HG03097 (cell line): Measurements from ENCODE around the gene PDE4B.
"Not testable (repeated sequence)": the region's sequence is repeated elsewhere in the genome, so short reads cannot be mapped to it uniquely, and the experiment has no call there.

Experiments used
- ATAC-seq: cut with Tn5 transposase; IDR thresholded peaks from one replicate; pipeline ENCODE4 v1.9.1; 2021; ENCODE audit not compliant: unreplicated experiment, low FRiP score

PDE4B gene

GRCh38 chr1:66296951-66297350 is 504.3 kb downstream of the PDE4B start:
- ATAC-seq: no peak

GRCh38 chr1:66298464-66298863 is 505.8 kb downstream of the PDE4B start:
- ATAC-seq: no peak

- ATAC-seq: no peak
Observed at GRCh38 chr1:66300280-66300971, 507.7 kb downstream of the PDE4B start.

GRCh38 chr1:66300972-66301451 is 508.3 kb downstream of the PDE4B start:
- peak; percentile 57 for ATAC-seq

GRCh38 chr1:66302184-66302742 is 509.6 kb downstream of the PDE4B start:
- ATAC-seq: no peak

GRCh38 chr1:66302815-66303214 is 510.1 kb downstream of the PDE4B start:
- ATAC-seq: no peak

- ATAC-seq: no peak
Observed at GRCh38 chr1:66303646-66304045, 511.0 kb downstream of the PDE4B start.

- no peak for ATAC-seq
Observed at GRCh38 chr1:66304128-66304527, 511.4 kb downstream of the PDE4B start.

GRCh38 chr1:66305927-66306326 is 513.2 kb downstream of the PDE4B start:
- ATAC-seq: no peak

GRCh38 chr1:66309006-66309741 is 516.5 kb downstream of the PDE4B start:
- no peak for ATAC-seq

GRCh38 chr1:66311092-66311491 is 518.4 kb downstream of the PDE4B start:
- no peak for ATAC-seq

GRCh38 chr1:66311628-66312027 is 518.9 kb downstream of the PDE4B start:
- ATAC-seq: no peak

- no peak for ATAC-seq
Observed at GRCh38 chr1:66312271-66312990, 519.7 kb downstream of the PDE4B start.

- ATAC-seq: no peak
Observed at GRCh38 chr1:66313429-66313828, 520.7 kb downstream of the PDE4B start.

- no peak for ATAC-seq
Observed at GRCh38 chr1:66315671-66316070, 523.0 kb downstream of the PDE4B start.

- ATAC-seq: no peak
Observed at GRCh38 chr1:66316464-66317247, 524.0 kb downstream of the PDE4B start.

GRCh38 chr1:66317248-66317515 is 524.5 kb downstream of the PDE4B start:
- no peak for ATAC-seq

- no peak for ATAC-seq
Observed at GRCh38 chr1:66320231-66320630, 527.5 kb downstream of the PDE4B start.

- ATAC-seq: not testable (repeated sequence)
Observed at GRCh38 chr1:66322462-66322861, 529.8 kb downstream of the PDE4B start.

GRCh38 chr1:66323958-66324625 is 531.4 kb downstream of the PDE4B start:
- no peak for ATAC-seq
